ENCODE results near the gene CNTFR. TPM values are rescaled to one million over a fixed set of nuclear protein-coding genes. Genes with fewer than 3 reads are reported as not detected.

Gene CNTFR
- total RNA-seq, 2 donors from 2014 or later: 2.7 to 13.3 TPM

DNA sequence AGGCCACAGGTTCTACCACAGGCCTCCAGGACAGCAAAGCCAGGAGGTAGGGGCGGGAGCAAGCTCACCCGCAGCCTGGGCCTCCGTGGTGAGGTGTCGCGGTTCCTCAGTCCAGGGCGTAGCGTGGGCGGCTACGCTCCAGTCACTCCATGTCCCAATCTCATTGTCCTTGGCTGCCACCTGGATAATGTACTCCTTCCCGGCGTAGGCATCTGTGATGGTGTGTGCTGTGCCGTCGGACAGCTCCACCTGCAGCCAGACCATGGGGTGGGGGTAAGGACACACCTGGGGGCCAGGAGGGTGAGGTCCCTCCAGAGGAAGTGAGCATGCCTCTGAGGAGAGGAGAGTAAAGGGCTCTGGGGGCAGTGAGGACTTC lies 36.9 kb downstream of the CNTFR start:
- no peak for DNase-seq (ENCODE audit: low spot score)
- WGBS: 84% methylated on average over 13 of the region's 13 CpGs

DNA sequence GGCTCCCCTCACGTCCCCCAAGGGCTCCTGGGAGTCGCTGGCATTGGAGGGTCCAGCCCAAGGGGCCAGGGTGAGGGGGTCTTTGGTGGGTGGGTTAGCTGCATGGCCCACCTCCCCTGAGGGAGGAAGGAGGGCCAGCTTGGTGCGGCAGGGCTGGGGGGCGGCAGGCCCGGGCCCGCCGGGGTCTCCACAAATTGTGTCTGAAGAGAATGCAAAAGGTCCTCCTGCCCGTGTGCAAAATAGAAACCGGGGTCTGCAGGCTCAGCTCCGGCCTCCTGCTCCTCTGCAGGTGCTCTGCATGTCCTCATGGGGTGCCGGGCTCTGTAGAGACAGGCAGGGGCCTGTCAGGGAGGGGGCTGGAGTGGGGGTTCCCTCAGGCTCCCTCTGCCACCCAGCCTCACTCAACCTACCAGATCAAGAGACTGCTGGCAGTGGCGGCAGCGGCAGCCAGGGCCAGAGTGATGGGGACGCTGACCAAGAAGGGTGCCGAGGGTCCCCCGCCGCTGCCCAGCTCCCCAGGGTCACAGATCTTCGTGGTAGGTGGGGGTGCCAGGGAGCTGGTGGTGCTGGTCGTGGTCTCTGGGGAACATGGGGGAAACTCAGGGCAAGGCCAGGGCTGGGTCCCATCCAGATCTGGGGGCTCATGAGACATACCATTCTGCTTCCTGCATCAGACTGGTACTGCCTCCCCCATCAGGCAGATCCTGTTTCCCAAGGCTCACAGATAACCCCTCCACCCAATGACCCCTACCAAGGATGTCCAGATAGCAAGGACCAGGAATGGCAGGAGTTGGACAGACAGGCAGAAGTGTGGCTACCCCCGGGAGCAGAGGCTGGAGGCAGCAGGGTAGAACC lies 37.5 kb downstream of the CNTFR start:
- no peak overlapping the region for H3K27ac ChIP-seq
- H3K27me3 ChIP-seq (replicated peaks; ENCODE audit: insufficient read depth): no peaks in the 10 kb centered on the region
- H3K36me3 ChIP-seq: no peaks in the 10 kb centered on the region
- intact Hi-C loops (cut with DNase I): no loop called here
- WGBS: 93% methylated on average over 16 of the region's 20 CpGs
- DNase-seq (ENCODE audit: low spot score): no peak
- TF ChIP-seq POLR2AphosphoS5 (IDR thresholded peaks at IDR 0.05) (no peak), POLR2A (IDR thresholded peaks at IDR 0.05) (no peak)
- TF ChIP-seq, protein P1, sequence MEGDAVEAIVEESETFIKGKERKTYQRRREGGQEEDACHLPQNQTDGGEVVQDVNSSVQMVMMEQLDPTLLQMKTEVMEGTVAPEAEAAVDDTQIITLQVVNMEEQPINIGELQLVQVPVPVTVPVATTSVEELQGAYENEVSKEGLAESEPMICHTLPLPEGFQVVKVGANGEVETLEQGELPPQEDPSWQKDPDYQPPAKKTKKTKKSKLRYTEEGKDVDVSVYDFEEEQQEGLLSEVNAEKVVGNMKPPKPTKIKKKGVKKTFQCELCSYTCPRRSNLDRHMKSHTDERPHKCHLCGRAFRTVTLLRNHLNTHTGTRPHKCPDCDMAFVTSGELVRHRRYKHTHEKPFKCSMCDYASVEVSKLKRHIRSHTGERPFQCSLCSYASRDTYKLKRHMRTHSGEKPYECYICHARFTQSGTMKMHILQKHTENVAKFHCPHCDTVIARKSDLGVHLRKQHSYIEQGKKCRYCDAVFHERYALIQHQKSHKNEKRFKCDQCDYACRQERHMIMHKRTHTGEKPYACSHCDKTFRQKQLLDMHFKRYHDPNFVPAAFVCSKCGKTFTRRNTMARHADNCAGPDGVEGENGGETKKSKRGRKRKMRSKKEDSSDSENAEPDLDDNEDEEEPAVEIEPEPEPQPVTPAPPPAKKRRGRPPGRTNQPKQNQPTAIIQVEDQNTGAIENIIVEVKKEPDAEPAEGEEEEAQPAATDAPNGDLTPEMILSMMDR (IDR thresholded peaks at IDR 0.05): no peak
- H3K4me3 ChIP-seq: no peak overlapping the region
- H3K9me3 ChIP-seq: no peaks in the 10 kb centered on the region
- no peaks in the 10 kb centered on the region for H3K4me1 ChIP-seq (replicated peaks)

More for the DNA sequence above, 36.9 kb downstream of the CNTFR start:
- intact Hi-C loops (cut with DNase I): no loop called here
- H3K27ac ChIP-seq: no peak overlapping the region
- H3K36me3 ChIP-seq: no peaks in the 10 kb centered on the region
- no peak overlapping the region for H3K4me3 ChIP-seq
- TF ChIP-seq POLR2A (IDR thresholded peaks at IDR 0.05) (no peak), POLR2AphosphoS5 (IDR thresholded peaks at IDR 0.05) (no peak)
- TF ChIP-seq, protein P1 (IDR thresholded peaks at IDR 0.05): no peak
- no peaks in the 10 kb centered on the region for H3K9me3 ChIP-seq
- no peaks in the 10 kb centered on the region for H3K4me1 ChIP-seq (replicated peaks)
- H3K27me3 ChIP-seq (replicated peaks; ENCODE audit: insufficient read depth): no peaks in the 10 kb centered on the region

DNA sequence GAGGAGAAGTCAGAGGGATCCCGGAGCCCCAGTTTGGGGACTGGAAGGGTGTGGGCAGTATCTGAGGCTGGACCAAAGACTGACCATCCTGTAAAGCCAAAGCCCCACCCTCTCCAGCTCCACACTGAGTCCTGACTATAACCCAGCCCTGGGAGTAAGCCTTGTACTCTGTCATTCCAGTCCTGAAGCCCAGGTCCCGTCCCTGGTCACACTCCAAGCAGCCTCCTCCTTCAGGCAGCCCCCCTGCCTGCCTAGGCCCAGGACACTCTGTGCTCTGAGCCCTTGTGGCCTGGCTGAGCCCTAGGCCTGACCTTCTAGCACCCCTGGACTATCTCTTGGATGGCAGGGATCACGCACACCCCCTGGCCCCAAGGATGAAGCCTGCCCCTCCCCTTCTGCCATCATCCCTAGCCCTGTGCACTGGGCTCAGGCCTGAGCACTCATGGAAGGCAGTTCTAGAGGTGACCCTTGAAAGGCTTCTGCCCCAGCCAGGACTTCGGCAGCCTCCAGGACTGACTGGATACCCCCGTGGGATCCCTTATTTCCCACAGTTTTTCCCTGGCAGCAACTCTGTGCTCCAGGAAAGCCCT lies 38.7 kb downstream of the CNTFR start:
- DNase-seq (ENCODE audit: low spot score): no peak
- Histone ChIP-seq H3K4me1 (replicated peaks) (no peaks in the 10 kb centered on the region), H3K9me3 (no peaks in the 10 kb centered on the region), H3K27me3 (replicated peaks; ENCODE audit: insufficient read depth) (no peaks in the 10 kb centered on the region), H3K36me3 (no peaks in the 10 kb centered on the region), H3K27ac (no peak overlapping the region), H3K4me3 (no peak overlapping the region)
- TF ChIP-seq POLR2AphosphoS5 (IDR thresholded peaks at IDR 0.05): no peak
- no peak for TF ChIP-seq POLR2A (IDR thresholded peaks at IDR 0.05)
- TF ChIP-seq, protein P1 (IDR thresholded peaks at IDR 0.05): no peak
- intact Hi-C loops (cut with DNase I): no loop called here
- WGBS: 82% methylated on average over 4 of the region's 5 CpGs

DNA sequence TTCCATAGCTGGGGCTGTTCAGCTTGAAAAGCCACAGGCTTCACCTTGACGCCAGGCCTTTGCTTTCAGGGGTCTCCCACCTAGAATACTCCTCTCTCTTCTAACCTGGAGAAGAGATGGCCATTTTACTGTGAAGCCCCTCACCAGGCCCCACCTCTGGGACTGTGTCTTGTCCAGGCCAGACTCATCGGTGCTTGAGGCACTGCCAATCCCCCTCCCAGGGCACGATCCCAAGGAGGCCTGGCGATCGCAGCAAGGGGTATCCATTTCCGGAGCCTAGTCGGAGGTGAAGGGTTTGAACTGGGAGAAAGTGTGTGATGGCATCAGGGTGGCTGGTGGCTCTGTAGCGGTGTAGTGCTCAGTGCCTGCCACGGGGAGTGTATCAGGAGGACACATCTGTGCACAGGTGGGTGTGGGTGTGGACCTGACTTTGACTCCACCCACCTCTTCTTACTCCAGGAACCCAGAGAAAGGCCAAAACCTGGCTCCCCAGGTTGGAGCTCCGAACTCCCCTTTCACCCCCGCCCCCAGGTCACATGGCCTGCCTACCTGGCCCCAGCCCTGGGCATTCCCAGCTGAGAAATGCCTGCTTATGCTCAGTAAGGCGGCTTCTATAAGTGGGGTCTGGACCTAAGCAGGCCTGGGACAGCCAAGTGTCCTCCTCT lies 39.4 kb downstream of the CNTFR start:
- Histone ChIP-seq H3K27ac (no peak overlapping the region), H3K27me3 (replicated peaks; ENCODE audit: insufficient read depth) (no peaks in the 10 kb centered on the region), H3K9me3 (no peaks in the 10 kb centered on the region), H3K4me1 (replicated peaks) (peaks cover 6% of the 10 kb centered on the region), H3K4me3 (no peak overlapping the region), H3K36me3 (no peaks in the 10 kb centered on the region)
- intact Hi-C loops (cut with DNase I): no loop called here
- WGBS: 82% methylated on average over 12 of the region's 12 CpGs
- TF ChIP-seq POLR2AphosphoS5 (IDR thresholded peaks at IDR 0.05) (no peak), POLR2A (IDR thresholded peaks at IDR 0.05) (no peak)
- TF ChIP-seq, protein P1 (IDR thresholded peaks at IDR 0.05): no peak
- no peak for DNase-seq (ENCODE audit: low spot score)
